K562 (cell line): ENCODE results near the gene OR10H5. TPM values are rescaled to one million over a fixed set of nuclear protein-coding genes. Genes with fewer than 3 reads are reported as not detected.
A peak's percentile ranks its signal among the peaks of the same experiment; 100 is the strongest.

ENCODE experiments used
- ATAC-seq: fragments of 200-7000 bp; cut with Tn5 transposase; 3 replicates; pipeline ENCODE4 v1.9.1; 2020; ENCODE audit warnings: moderate library complexity
- BruUV-seq: library from RNA; stranded (reverse); fragments of 400-500 nt; replicated peaks from 2 replicates; lab custom pipeline; 2021; lab: Mats Ljungman, UMichigan
- CTCF ChIA-PET: fragments of 300-600 bp; formaldehyde crosslinking; extraction: SDS; loops from one replicate; lab custom pipeline; 2021; ENCODE audit warnings: low intra/inter-chr PET ratio; lab: Yijun Ruan, JAX
- POLR2A ChIA-PET: fragments of 300-600, 350-650 bp; sonication (Branson Sonifier 250); formaldehyde crosslinking; extraction: SDS; loops from one replicate; lab custom pipeline; 2021; ENCODE audit warnings: antibody characterized with exemption, inconsistent platforms; lab: Yijun Ruan, JAX
- DNase-seq, 4 experiments: peaks; one replicate each; pipeline versions ENCODE4 v3.0.0 to v3.0.0-alpha.2; 2011 to 2018; ENCODE audit warnings: low spot score in 3 of 4, mixed read lengths in 3 of 4; ENCODE audit errors: extremely low read depth in 1 of 4
- FAIRE-seq: peaks from 2 replicates; lab custom pipeline; 2011; peaks lifted over from hg19 to GRCh38; lab: Jason Lieb, UNC
- H2AFZ ChIP-seq: 2 replicates; pipeline ENCODE4 v1.6.0; 2011; ENCODE audit warnings: low read depth, low read length, control low read depth, inconsistent platforms
- H3K27ac ChIP-seq: fragments of 200-600 bp; 3 replicates; pipeline ENCODE4 v1.8.0; 2011; ENCODE audit warnings: low read depth, mild to moderate bottlenecking, control low read depth, inconsistent platforms, low read length, moderate library complexity, mixed read lengths; ENCODE audit errors: extremely low read depth
- H3K27me3 ChIP-seq, 2 experiments: fragments of 300-600 bp in 1 of 2; 2 replicates in 1 of 2; 3 replicates in 1 of 2; pipeline versions ENCODE4 v1.6.0 to v1.8.0; 2011; ENCODE audit warnings: inconsistent platforms in 2 of 2, low read length in 2 of 2, mild to moderate bottlenecking in 1 of 2, mixed read lengths in 1 of 2, moderate library complexity in 1 of 2; ENCODE audit not compliant: control insufficient read depth in 2 of 2, insufficient read depth in 2 of 2
- H3K36me3 ChIP-seq: fragments of 300-600 bp; 3 replicates; pipeline ENCODE4 v1.8.0; 2011; ENCODE audit warnings: mild to moderate bottlenecking, low read length, inconsistent platforms; ENCODE audit not compliant: control insufficient read depth, insufficient read depth
- H3K4me1 ChIP-seq, 2 experiments: fragments of 200-600 bp in 1 of 2; replicated peaks in 1 of 2; 2 replicates in 1 of 2; 3 replicates in 1 of 2; pipeline versions ENCODE4 v1.5.1 to v1.8.0; 2011; ENCODE audit warnings: inconsistent platforms in 2 of 2, low read length in 2 of 2, mild to moderate bottlenecking in 1 of 2, mixed read lengths in 1 of 2, moderate library complexity in 1 of 2; ENCODE audit not compliant: control insufficient read depth in 2 of 2, insufficient read depth in 2 of 2
- H3K4me2 ChIP-seq: 2 replicates; pipeline ENCODE4 v1.6.1; 2011; ENCODE audit warnings: low read length, control low read depth, inconsistent platforms, mixed read lengths; ENCODE audit not compliant: insufficient read depth
- H3K4me3 ChIP-seq: fragments of 200-600 bp; sonication (generic), shearing (Covaris generic); 2 replicates; pipeline ENCODE4 v1.5.1; 2016; ENCODE audit warnings: control low read depth, inconsistent platforms
- H3K79me2 ChIP-seq: fragments of 200-600 bp; 3 replicates; pipeline ENCODE4 v1.8.0; 2011; ENCODE audit warnings: low read length, inconsistent platforms; ENCODE audit not compliant: control insufficient read depth, insufficient read depth
- H3K9ac ChIP-seq, 2 experiments: 2 replicates each; pipeline versions ENCODE4 v1.6.0 to v1.6.1; 2011; ENCODE audit warnings: low read depth in 2 of 2, low read length in 2 of 2, control low read depth in 1 of 2, inconsistent platforms in 1 of 2, mild to moderate bottlenecking in 1 of 2, mixed read lengths in 1 of 2; ENCODE audit not compliant: insufficient read depth in 1 of 2
- H3K9me1 ChIP-seq: one replicate; pipeline ENCODE4 v1.6.0; 2011; ENCODE audit warnings: inconsistent platforms, mild to moderate bottlenecking, low read length, moderate library complexity; ENCODE audit not compliant: control insufficient read depth, insufficient read depth
- H3K9me3 ChIP-seq: replicated peaks from 2 replicates; pipeline ENCODE4 v1.5.1; 2011; ENCODE audit warnings: low read depth, low read length, inconsistent platforms; ENCODE audit not compliant: control insufficient read depth, insufficient read depth
- H4K20me1 ChIP-seq: replicated peaks from 2 replicates; pipeline ENCODE4 v1.6.1; 2011; ENCODE audit warnings: low read length, inconsistent platforms, mixed read lengths; ENCODE audit not compliant: control insufficient read depth, insufficient read depth
- ELF4 ChIP-seq: fragments of 450-650 bp; formaldehyde crosslinking; IDR thresholded peaks from 2 replicates; pipeline ENCODE4 v1.4.0; 2022; ENCODE audit warnings: missing genetic modification characterization
- FOXO4 ChIP-seq: fragments of 450-650 bp; formaldehyde crosslinking; IDR thresholded peaks from 2 replicates; pipeline ENCODE4 v1.4.0; 2020; ENCODE audit warnings: mild to moderate bottlenecking, moderate library complexity
- LEF1 ChIP-seq: fragments of 450-650 bp; IDR thresholded peaks from 2 replicates; pipeline ENCODE4 v1.6.1; 2016; ENCODE audit warnings: mild to moderate bottlenecking
- NFIC ChIP-seq: fragments of 450-650 bp; IDR thresholded peaks from 2 replicates; pipeline ENCODE4 v1.6.1; 2017; ENCODE audit warnings: mild to moderate bottlenecking, inconsistent platforms
- NFIX ChIP-seq: fragments of 250-450 bp; sonication (Bioruptor Pico); IDR thresholded peaks from 2 replicates; pipeline ENCODE4 v1.4.0; 2020; ENCODE audit warnings: low read depth, mild to moderate bottlenecking, moderate library complexity
- NFXL1 ChIP-seq: fragments of 450-650 bp; formaldehyde crosslinking; IDR thresholded peaks from 2 replicates; pipeline ENCODE4 v1.4.0; 2021; ENCODE audit warnings: mild to moderate bottlenecking
- PKNOX1 ChIP-seq: fragments of 450-650 bp; IDR thresholded peaks from 2 replicates; pipeline ENCODE4 v1.6.1; 2016
- RAD21 ChIP-seq, 2 experiments: fragments of 250-450 bp in 1 of 2; fragments of 450-650 bp in 1 of 2; sonication (Bioruptor Pico) in 1 of 2; formaldehyde crosslinking in 1 of 2; IDR thresholded peaks in 1 of 2; conservative IDR thresholded peaks in 1 of 2; 2 replicates each; pipeline versions ENCODE4 v1.4.0 to v1.8.0; 2020 to 2022; ENCODE audit warnings: mild to moderate bottlenecking in 2 of 2, moderate library complexity in 1 of 2
- RBM34 ChIP-seq: fragments of 200-400 bp; formaldehyde crosslinking; IDR thresholded peaks from 2 replicates; pipeline ENCODE4 v1.6.1; 2018; ENCODE audit warnings: low read length, borderline replicate concordance; ENCODE audit not compliant: insufficient read depth
- SNRNP70 ChIP-seq: fragments of 200-400 bp; formaldehyde crosslinking; optimal IDR thresholded peaks from 2 replicates; pipeline ENCODE3; 2017; ENCODE audit warnings: low read depth, low read length
- SP1 ChIP-seq: sonication (generic); formaldehyde crosslinking; IDR thresholded peaks from 2 replicates; pipeline ENCODE4 v1.8.1; 2022; ENCODE audit warnings: mild to moderate bottlenecking, missing genetic modification reagents
- ZFPM2 ChIP-seq: fragments of 250-450 bp; sonication (Bioruptor Pico); IDR thresholded peaks from 2 replicates; pipeline ENCODE4 v1.5.1; 2022; ENCODE audit warnings: mild to moderate bottlenecking
- ZNF253 ChIP-seq: fragments of 250-450 bp; sonication (Bioruptor Pico); conservative IDR thresholded peaks from 2 replicates; pipeline ENCODE4 v1.6.1; 2021; ENCODE audit warnings: mild to moderate bottlenecking
- ZNF41 ChIP-seq: fragments of 250-450 bp; sonication (Bioruptor Pico); conservative IDR thresholded peaks from 2 replicates; pipeline ENCODE4 v1.4.0; 2020; ENCODE audit warnings: mild to moderate bottlenecking
- WGBS: fragments of 100-300 bp; shearing (Covaris generic); methylation state at CpG from one replicate; pipeline ENCODE4 v1.1.6; 2016; ENCODE audit warnings: low coverage, mixed read lengths; ENCODE audit not compliant: insufficient coverage; ENCODE audit errors: missing lambda C conversion rate; 5-methylcytosine and 5-hydroxymethylcytosine counted together
- in situ Hi-C: fragments of 300-500 bp; cut with MboI; formaldehyde crosslinking; loops from 4 replicates; pipeline ENCODE4 v1.15.0; 2018; ENCODE audit warnings: inconsistent platforms, mixed read lengths
- intact Hi-C: fragments of 100-400 bp; cut with micrococcal nuclease; formaldehyde crosslinking; loops from 2 replicates; pipeline ENCODE4 v1.14.2; 2022
- polyA plus RNA-seq, 8 experiments: library from polyadenylated mRNA; depleted of rRNA in 4 of 8; stranded (reverse) in 5 of 8; unstranded in 3 of 8; fragments of >200 nt; fragmentation: Nextera tagmentation in 2 of 8; fragmentation: Illumina TruSeq in 1 of 8; extraction: Ambion mirVana in 2 of 8; extraction: Trizol in 1 of 8; gene quantifications; 2 replicates each; pipeline versions ENCODE4 v1.2.1 to v1.2.3, GENCODE V29; 2011 to 2014; ENCODE audit warnings: inconsistent platforms in 1 of 8, missing spikeins in 1 of 8
- total RNA-seq, 7 experiments: library from RNA; depleted of rRNA in 6 of 7; stranded (reverse); fragments of >200 nt in 6 of 7; fragmentation: Illumina TruSeq in 2 of 7; extraction: Trizol in 2 of 7; gene quantifications; 2 replicates each; pipeline versions ENCODE4 v1.2.1 to v1.2.3, GENCODE V29; 2011 to 2021; ENCODE audit warnings: low replicate concordance in 1 of 7

Gene OR10H5
- total and polyA plus RNA-seq, 9 of the 15 experiments (the other 6 are each of a cell fraction or from before 2014, with no cell fraction given): not detected

GRCh38 chr19:15758379-15758778 is 29.1 kb upstream of the OR10H5 start:
- peaks cover 0 to 23% of the 10 kb centered on the region in 2 experiments; a peak in 2 of 5 replicates for H3K27me3 ChIP-seq

GRCh38 chr19:15759962-15760565 is 27.4 kb upstream of the OR10H5 start:
- no TSS peak for BruUV-seq
- ATAC-seq (peak; percentile 58), FAIRE-seq (no peak), DNase-seq (peak in 3 of 4 experiments; percentile 21 to 41 (median 32))
- Histone ChIP-seq H3K27ac (no peak overlapping the region), H3K36me3 (no peaks in the 10 kb centered on the region), H3K9me3 (no peaks in the 10 kb centered on the region), H3K9me1 (no peaks in the 10 kb centered on the region), H3K79me2 (no peaks in the 10 kb centered on the region), H3K4me1 (peaks cover 0 to 6% of the 10 kb centered on the region in 2 experiments; a peak in 2 of 5 replicates), H2AFZ (no peak overlapping the region), H3K27me3 (peaks cover 0 to 20% of the 10 kb centered on the region in 2 experiments; a peak in 2 of 5 replicates), H3K4me2 (no peak overlapping the region), H3K4me3 (no peak overlapping the region), H3K9ac (peak overlapping the region in 1 of 2 experiments; percentile 13; a peak in 1 of 4 replicates), H4K20me1 (no peaks in the 10 kb centered on the region)
- intact Hi-C loops: loop anchor here (5.0 kb wide), 1 partner anchor 128 kb away; no protein-coding TSS in a partner anchor
- ChIA-PET POLR2A (no interaction called here), CTCF (interaction anchor here (0.6 kb wide), 2 partner anchors 174 to 845 kb away, joined by 3 to 6 read pairs; no protein-coding TSS in a partner anchor)
- WGBS: 1% methylated on average over 20 of the region's 28 CpGs
- in situ Hi-C loops: no loop called here
- TF ChIP-seq FOXO4 (CRISPR knock-in tag) (no peak), LEF1 (no peak), ELF4 (CRISPR knock-in tag) (no peak), NFXL1 (CRISPR knock-in tag) (no peak), RAD21 (CRISPR knock-in tag; conservative IDR thresholded peaks at IDR 0.05 in 1 of 2, IDR thresholded peaks at IDR 0.05 in 1 of 2) (peak in 1 of 2 experiments; percentile 32; a peak in 2 of 4 replicates), SNRNP70 (no peak), SP1 (CRISPR knock-in tag) (no peak), PKNOX1 (no peak), ZNF41 (CRISPR knock-in tag) (no peak), NFIX (CRISPR knock-in tag) (no peak), ZFPM2 (CRISPR knock-in tag) (no peak), RBM34 (no peak)

More at GRCh38 chr19:15758379-15758778, 29.1 kb upstream of the OR10H5 start:
- Histone ChIP-seq H3K27ac (no peak overlapping the region), H3K9me1 (no peaks in the 10 kb centered on the region), H3K4me3 (no peak overlapping the region), H3K36me3 (no peaks in the 10 kb centered on the region), H3K4me1 (peaks cover 0 to 6% of the 10 kb centered on the region in 2 experiments; a peak in 2 of 5 replicates), H3K4me2 (no peak overlapping the region), H4K20me1 (no peaks in the 10 kb centered on the region), H3K9ac (no peak overlapping the region), H2AFZ (no peak overlapping the region), H3K79me2 (no peaks in the 10 kb centered on the region), H3K9me3 (no peaks in the 10 kb centered on the region)
- POLR2A ChIA-PET: interaction anchor here (1.4 kb wide), 1 partner anchor 8 kb away, joined by 3 read pairs; no protein-coding TSS in a partner anchor
- in situ Hi-C loops: no loop called here
- DNase-seq (no peak), ATAC-seq (no peak), FAIRE-seq (no peak)
- intact Hi-C loops: no loop called here
- no TSS peak for BruUV-seq
- WGBS: 0% methylated on average over 2 of the region's 2 CpGs
- CTCF ChIA-PET: no interaction called here
- TF ChIP-seq ZNF253 (CRISPR knock-in tag): no peak
- 0 out of 2 replicates have a peak, but pooled peaks have one; percentile 16 for TF ChIP-seq NFIC
